ACC112 (cell line): ENCODE results near the gene HES5.

ENCODE experiments used
- H2AFZ ChIP-seq: fragments of 200-600 bp; sonication (generic); one replicate; pipeline ENCODE4 v1.6.0; 2017; ENCODE audit warnings: antibody characterized with exemption, low read length; ENCODE audit not compliant: unreplicated experiment
- H3K27ac ChIP-seq: fragments of 200-600 bp; sonication (generic); 2 replicates; pipeline ENCODE4 v1.5.1; 2014; ENCODE audit warnings: low read depth, mild to moderate bottlenecking, antibody characterized with exemption, low read length, moderate library complexity
- H3K27me3 ChIP-seq: fragments of 200-600 bp; sonication (generic); 2 replicates; pipeline ENCODE4 v1.6.1; 2014; ENCODE audit warnings: mild to moderate bottlenecking, antibody characterized with exemption, low read length, moderate library complexity, mixed read lengths; ENCODE audit not compliant: insufficient read depth
- H3K36me3 ChIP-seq: fragments of 200-600 bp; sonication (generic); 2 replicates; pipeline ENCODE4 v1.6.1; 2016; ENCODE audit warnings: mild to moderate bottlenecking, antibody characterized with exemption, low read length, moderate library complexity, mixed read lengths; ENCODE audit not compliant: insufficient read depth
- H3K4me1 ChIP-seq: fragments of 200-600 bp; sonication (generic); one replicate; pipeline ENCODE4 v1.6.1; 2016; ENCODE audit warnings: low read length, mixed read lengths; ENCODE audit not compliant: insufficient read depth, unreplicated experiment, control insufficient read depth
- H3K4me3 ChIP-seq: fragments of 200-600 bp; sonication (generic); 2 replicates; pipeline ENCODE4 v1.5.1; 2014; ENCODE audit warnings: mild to moderate bottlenecking, low read depth, low read length
- H3K79me2 ChIP-seq: fragments of 200-600 bp; sonication (generic); one replicate; pipeline ENCODE4 v1.6.0; 2016; ENCODE audit warnings: low read length; ENCODE audit not compliant: control insufficient read depth, unreplicated experiment, insufficient read depth

Gene HES5

DNA sequence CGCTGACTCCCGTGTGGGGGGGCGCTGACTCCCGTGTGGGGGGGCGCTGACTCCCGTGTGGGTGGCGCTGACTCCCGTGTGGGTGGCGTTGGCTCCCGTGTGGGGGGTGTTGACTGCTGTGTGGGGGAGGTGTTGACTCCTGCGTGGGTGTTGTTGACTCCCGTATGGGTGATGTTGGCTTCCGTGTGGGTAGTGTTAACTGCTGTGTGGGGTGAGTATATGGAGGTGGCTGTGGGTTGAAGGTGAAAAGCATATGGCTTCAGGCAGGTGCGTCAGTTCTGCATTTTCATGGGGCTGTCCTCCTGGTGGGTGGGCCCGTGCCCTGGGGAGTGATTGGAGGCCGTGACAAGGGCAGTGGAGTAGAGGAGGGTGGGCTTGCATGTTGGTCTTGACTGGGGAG, 46.1 kb downstream of the HES5 start:
- H3K27me3 ChIP-seq, result no peaks in the 10 kb centered on the region
- no peaks in the 10 kb centered on the region for H3K4me1 ChIP-seq
- no peaks in the 10 kb centered on the region for H3K36me3 ChIP-seq

DNA sequence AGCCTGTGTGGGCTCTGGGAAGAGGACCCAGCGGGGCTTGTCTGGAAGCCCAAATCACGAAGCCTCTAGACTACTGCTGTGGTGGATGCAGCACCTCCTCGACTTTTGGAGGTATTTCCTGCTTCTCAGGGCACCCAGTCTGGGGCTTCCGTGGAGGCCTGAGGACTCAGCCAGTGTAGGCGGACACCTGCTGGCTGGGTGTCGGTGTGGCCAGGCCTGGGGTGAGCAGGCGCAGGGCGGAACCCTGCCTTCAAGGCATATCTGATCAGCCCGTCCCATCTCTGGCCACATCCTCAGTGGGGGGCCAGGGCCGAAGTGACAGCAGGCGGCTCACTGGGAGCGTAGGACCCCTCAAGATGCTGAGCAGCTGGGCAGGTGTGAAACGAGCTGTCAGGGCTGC, 47.0 kb downstream of the HES5 start:
- Histone ChIP-seq H3K4me3 (no peak overlapping the region), H3K4me1 (no peaks in the 10 kb centered on the region), H3K36me3 (no peaks in the 10 kb centered on the region), H3K27me3 (no peaks in the 10 kb centered on the region), H3K27ac (no peak overlapping the region), H3K79me2 (no peaks in the 10 kb centered on the region), H2AFZ (no peak overlapping the region)

More for the DNA sequence above, 46.1 kb downstream of the HES5 start:
- Histone ChIP-seq H3K79me2 (no peaks in the 10 kb centered on the region), H3K27ac (no peak overlapping the region), H2AFZ (no peak overlapping the region), H3K4me3 (no peak overlapping the region)

- Histone ChIP-seq H3K79me2 (no peaks in the 10 kb centered on the region), H3K36me3 (no peaks in the 10 kb centered on the region), H3K27me3 (no peaks in the 10 kb centered on the region), H2AFZ (no peak overlapping the region), H3K27ac (no peak overlapping the region), H3K4me1 (no peaks in the 10 kb centered on the region), H3K4me3 (no peak overlapping the region)
Measured at GRCh38 chr1:2482588-2482987, 47.5 kb downstream of the HES5 start.

GRCh38 chr1:2481885-2482284, 48.2 kb downstream of the HES5 start:
- Histone ChIP-seq H3K4me1 (no peaks in the 10 kb centered on the region), H3K4me3 (no peak overlapping the region), H3K36me3 (no peaks in the 10 kb centered on the region), H3K27ac (no peak overlapping the region), H3K27me3 (no peaks in the 10 kb centered on the region), H3K79me2 (no peaks in the 10 kb centered on the region), H2AFZ (no peak overlapping the region)

DNA sequence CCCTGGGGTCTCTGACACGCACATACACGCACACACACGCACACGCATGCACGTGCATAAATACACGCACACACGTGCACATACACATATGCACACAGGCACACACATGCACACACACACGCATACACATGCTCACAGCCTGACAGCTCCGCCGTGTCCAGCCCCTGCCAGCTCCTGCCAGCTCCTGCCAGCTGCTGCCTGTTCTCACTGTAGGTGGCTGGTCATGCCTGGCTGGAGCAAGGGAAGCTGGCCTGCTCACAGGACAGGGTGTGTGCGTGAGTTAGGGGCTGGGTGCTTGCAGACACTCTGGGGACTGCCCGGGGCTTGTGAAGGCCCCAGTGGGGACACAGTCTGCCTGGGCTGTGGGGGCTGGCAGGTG, 49.1 kb downstream of the HES5 start:
- no peak overlapping the region for H3K27ac ChIP-seq
- H3K27me3 ChIP-seq, result no peaks in the 10 kb centered on the region
- H3K36me3 ChIP-seq, result no peaks in the 10 kb centered on the region
- H3K4me1 ChIP-seq, result no peaks in the 10 kb centered on the region
- H2AFZ ChIP-seq, result no peak overlapping the region
- no peaks in the 10 kb centered on the region for H3K79me2 ChIP-seq
- no peak overlapping the region for H3K4me3 ChIP-seq

DNA sequence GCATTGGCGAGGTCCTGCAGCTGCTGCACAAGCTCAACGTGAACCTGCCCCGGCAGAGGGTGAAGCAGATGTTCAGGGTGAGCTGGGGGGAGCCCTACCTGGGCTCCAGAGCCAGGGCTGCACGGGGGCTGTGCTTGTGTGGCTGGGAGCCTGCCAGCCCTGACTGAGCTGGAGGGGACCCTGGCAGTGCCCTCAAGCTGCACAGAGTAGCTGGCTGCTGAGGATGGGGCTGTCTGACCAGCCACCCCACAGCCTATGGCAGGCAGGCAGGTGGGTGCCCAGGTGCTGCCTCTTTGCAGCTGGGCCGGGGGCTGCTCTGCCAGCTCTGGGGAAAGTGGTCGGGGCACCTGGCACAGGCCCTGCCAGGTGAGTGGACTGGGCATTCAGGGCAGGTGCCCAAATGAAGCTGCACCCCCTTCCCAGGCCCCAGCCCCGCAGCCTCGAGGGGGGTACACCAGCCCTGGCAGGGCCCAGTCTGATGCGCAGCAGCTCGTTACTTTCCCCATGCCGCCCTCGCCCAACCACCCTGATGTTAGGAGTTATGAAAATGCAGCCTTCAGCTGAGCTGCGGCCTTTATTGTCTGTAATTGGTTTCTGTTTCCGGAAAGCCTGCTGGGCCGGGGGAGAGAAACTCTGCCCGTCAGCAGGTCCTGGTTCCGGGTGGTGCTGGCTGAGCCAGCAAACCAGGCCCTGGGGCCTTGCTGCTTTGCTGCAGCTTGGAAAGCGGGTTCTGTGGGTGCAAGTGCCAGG, 49.7 kb downstream of the HES5 start:
- H3K27ac ChIP-seq, result no peak overlapping the region
- no peaks in the 10 kb centered on the region for H3K27me3 ChIP-seq
- no peaks in the 10 kb centered on the region for H3K36me3 ChIP-seq
- no peaks in the 10 kb centered on the region for H3K4me1 ChIP-seq
- no peak overlapping the region for H3K4me3 ChIP-seq
- no peak overlapping the region for H2AFZ ChIP-seq
- no peaks in the 10 kb centered on the region for H3K79me2 ChIP-seq

GRCh38 chr1:2479618-2480017, 50.4 kb downstream of the HES5 start:
- Histone ChIP-seq H3K27me3 (no peaks in the 10 kb centered on the region), H3K4me1 (no peaks in the 10 kb centered on the region), H3K27ac (no peak overlapping the region), H2AFZ (no peak overlapping the region), H3K79me2 (no peaks in the 10 kb centered on the region), H3K4me3 (no peak overlapping the region), H3K36me3 (no peaks in the 10 kb centered on the region)

GRCh38 chr1:2479186-2479585, 50.9 kb downstream of the HES5 start:
- Histone ChIP-seq H3K27ac (no peak overlapping the region), H3K4me1 (no peaks in the 10 kb centered on the region), H3K36me3 (no peaks in the 10 kb centered on the region), H2AFZ (no peak overlapping the region), H3K79me2 (no peaks in the 10 kb centered on the region), H3K27me3 (no peaks in the 10 kb centered on the region), H3K4me3 (no peak overlapping the region)
